ENCODE measurements around the gene ZSWIM8. TPM values are rescaled to one million over a fixed set of nuclear protein-coding genes. Genes with fewer than 3 reads are reported as not detected.

Gene ZSWIM8
- total and polyA plus RNA-seq, 2 of the 8 experiments (the other 6 are each of a cell fraction or from before 2014, with no cell fraction given) = 44.7 to 99.7 TPM

DNA sequence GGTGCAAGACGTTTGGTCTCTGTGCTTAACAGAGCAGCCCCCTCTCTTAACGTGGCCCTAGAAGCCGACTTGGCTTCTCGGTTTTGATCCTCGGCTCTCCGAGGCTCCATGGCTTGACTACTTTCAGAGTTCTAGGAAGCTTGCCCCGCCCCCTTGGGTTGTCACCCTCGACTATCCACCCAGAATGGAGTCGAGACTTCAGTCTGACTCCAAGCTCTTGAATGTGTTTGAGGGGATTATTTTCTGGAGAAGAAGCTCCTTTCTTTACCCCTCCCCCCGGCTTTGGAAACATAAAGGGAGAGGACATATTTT, 40.8 kb upstream of the ZSWIM8 start:
- H3K18ac ChIP-seq (ENCODE audit: extremely low read depth, low read length) = no peak overlapping the region; the same call in 1 of the 2 replicates
- no peak overlapping the region for H3K23ac ChIP-seq (ENCODE audit: insufficient read length)
- no peaks in the 10 kb centered on the region for H3K27me3 ChIP-seq (replicated peaks in 1 of 4; ENCODE audit: control insufficient read depth in 3 of 4, extremely low read depth in 1 of 4, insufficient read depth in 3 of 4, low read length in 3 of 4)
- POLR2A ChIA-PET (ENCODE audit: partially characterized antibody) = interaction anchor here (1.1 to 7.0 kb wide), 10 partner anchors 9 to 491 kb away, joined by 3 to 124 read pairs (median 5); partner anchors contain the start of gene CHCHD1
- H4K8ac ChIP-seq (ENCODE audit: extremely low read depth, insufficient read depth, low read length) = 0 out of 2 replicates have a peak overlapping the region, but pooled peaks have one; percentile 22
- no peak for DNase-seq (ENCODE audit: low read depth in 1 of 2, low spot score in 2 of 2)
- no peak overlapping the region for H3K4ac ChIP-seq (replicated peaks; ENCODE audit: insufficient read length, low read depth, low read length)
- H3K56ac ChIP-seq (replicated peaks; ENCODE audit: insufficient read length, low read depth, low read length) = no peak overlapping the region
- 3% methylated on average over 10 of the region's 10 CpGs; no CpG with 5 or more reads in 1 of the 2 experiments for WGBS, 2 experiments (ENCODE audit: extremely low coverage in 1 of 2, insufficient coverage in 1 of 2, insufficient read length in 1 of 2, insufficient replicate concordance in 2 of 2, low coverage in 1 of 2, low lambda C conversion rate in 2 of 2, missing lambda C conversion rate in 1 of 2)
- H3K79me2 ChIP-seq (ENCODE audit: control insufficient read depth in 1 of 2, insufficient read depth in 2 of 2, low read length in 2 of 2) = peaks cover 0 to 19% of the 10 kb centered on the region in 2 experiments; a peak in 2 of 4 replicates
- peak overlapping the region; percentile 84; the same call in 1 of the 2 replicates for H2BK5ac ChIP-seq (ENCODE audit: low read depth, low read length)
- CTCF ChIA-PET (ENCODE audit: partially characterized antibody) = interaction anchor here (1.0 to 1.3 kb wide), 3 partner anchors 14 to 28 kb away, joined by 4 to 5 read pairs (median 4); a partner anchor contains a TSS
- H4K20me1 ChIP-seq (replicated peaks in 1 of 2; ENCODE audit: control insufficient read depth in 1 of 2, insufficient read depth in 2 of 2, low read length in 2 of 2) = no peaks in the 10 kb centered on the region
- no peak overlapping the region for H2BK120ac ChIP-seq (replicated peaks; ENCODE audit: low read depth, low read length)
- no peak overlapping the region for H2AK5ac ChIP-seq (ENCODE audit: low read depth, low read length)
- peaks cover 4 to 11% (median 5%) of the 10 kb centered on the region in 4 experiments; a peak in 4 of 8 replicates for H3K36me3 ChIP-seq (ENCODE audit: control insufficient read depth in 2 of 4, insufficient read depth in 4 of 4, low read length in 3 of 4)
- H3K4me1 ChIP-seq (replicated peaks in 1 of 4; ENCODE audit: control insufficient read depth in 3 of 4, insufficient read depth in 4 of 4, low read length in 3 of 4) = peaks cover 5 to 20% (median 10%) of the 10 kb centered on the region in 4 experiments; a peak in 6 of 7 replicates
- H3K9ac ChIP-seq (replicated peaks in 1 of 4; ENCODE audit: extremely low read depth in 1 of 4, low read depth in 3 of 4, low read length in 3 of 4) = peak overlapping the region in 3 of 4 experiments; percentile 69 to 93 (median 87); a peak in 5 of 7 replicates
- FAIRE-seq = no peak
- 0 out of 2 replicates have a peak overlapping the region, but pooled peaks have one; percentile 17 for H3K27ac ChIP-seq (ENCODE audit: low read depth, low read length)
- H2BK20ac ChIP-seq (ENCODE audit: low read length) = no peak overlapping the region
- H3K14ac ChIP-seq (ENCODE audit: insufficient read length) = no peak overlapping the region
- H3K4me2 ChIP-seq (ENCODE audit: insufficient read depth in 1 of 2, low read depth in 2 of 2, low read length in 2 of 2) = peak overlapping the region; percentile 49 to 72
- H3K79me1 ChIP-seq (ENCODE audit: low read depth, low read length) = peaks cover 8% of the 10 kb centered on the region
- peak overlapping the region; percentile 69 to 92 (median 82) for H3K4me3 ChIP-seq (ENCODE audit: extremely low read depth in 1 of 4, insufficient read depth in 2 of 4, low read depth in 3 of 4, low read length in 4 of 4)
- no peaks in the 10 kb centered on the region for H3K9me3 ChIP-seq (ENCODE audit: insufficient read depth in 2 of 2, low read depth in 1 of 2, low read length in 1 of 2)
- H2BK12ac ChIP-seq (ENCODE audit: low read depth, low read length) = no peak overlapping the region
- peak overlapping the region; percentile 44; the same call in 1 of the 2 replicates for H2AFZ ChIP-seq (ENCODE audit: low read length)
- TF ChIP-seq MAFK (IDR thresholded peaks at IDR 0.05; ENCODE audit: low read depth, low read length) = no peak
- TF ChIP-seq SIN3A (conservative IDR thresholded peaks at IDR 0.05 in 1 of 2, IDR thresholded peaks at IDR 0.05 in 1 of 2; ENCODE audit: low read depth in 1 of 2, low read length in 2 of 2) = peak; percentile 52 to 74; a peak in 3 of 4 replicates
- no peak for TF ChIP-seq CHD1 (IDR thresholded peaks at IDR 0.05; ENCODE audit: low read depth, low read length)
- TF ChIP-seq HDAC2 (IDR thresholded peaks at IDR 0.05; ENCODE audit: borderline replicate concordance in 1 of 2, low read depth in 2 of 2, low read length in 2 of 2) = 0 out of 4 replicates have a peak, but pooled peaks of 1 of the 2 experiments have one; percentile 83
- TF ChIP-seq KDM5A (IDR thresholded peaks at IDR 0.05; ENCODE audit: low read length) = no peak
- peaks cover 3% of the 10 kb centered on the region; the same call in 1 of the 2 replicates for H3K23me2 ChIP-seq (ENCODE audit: low read depth, low read length)
- 0 out of 2 replicates have a peak overlapping the region, but pooled peaks have one; percentile 46 for H2BK15ac ChIP-seq (ENCODE audit: low read length)
- no peak overlapping the region for H4K5ac ChIP-seq (ENCODE audit: insufficient read length, low read depth, low read length)
- no peak overlapping the region for H4K91ac ChIP-seq (replicated peaks; ENCODE audit: insufficient read length, low read length)
